Transverse colon (tissue), 4 donors: ENCODE data around the gene COL4A6.

Experiments
- CTCF ChIP-seq, 5 experiments: fragments of 200-600 bp in 3 of 5; fragments of 450-650 bp in 2 of 5; sonication (generic) in 3 of 5; IDR thresholded peaks; 1 replicate in 2 of 5; 2 replicates in 3 of 5; pipeline ENCODE4 v1.5.1; 2016 to 2017; ENCODE audit warnings: antibody characterized with exemption in 5 of 5, inconsistent platforms in 3 of 5, mild to moderate bottlenecking in 2 of 5, moderate library complexity in 1 of 5
- EP300 ChIP-seq: sonication (generic); formaldehyde crosslinking; IDR thresholded peaks from one replicate; pipeline ENCODE4 v1.6.1; 2017; ENCODE audit warnings: antibody characterized with exemption, low read depth
- POLR2A ChIP-seq: fragments of 450-650 bp; IDR thresholded peaks from one replicate; pipeline ENCODE4 v1.6.1; 2016; ENCODE audit warnings: antibody characterized with exemption, mild to moderate bottlenecking, moderate library complexity
- POLR2AphosphoS5 ChIP-seq, 3 donors: sonication (generic); formaldehyde crosslinking; IDR thresholded peaks; one replicate each; pipeline ENCODE4 v1.6.1; 2016; ENCODE audit warnings: antibody characterized with exemption in 3 of 3

- TF ChIP-seq CTCF (IDR thresholded peaks at IDR 0.05) (no peak), POLR2AphosphoS5 (IDR thresholded peaks at IDR 0.05) (peak in 1 of 3 donors; percentile 15), POLR2A (no peak), EP300 (no peak)
Observed at GRCh38 chrX:108216919-108217571, 221.2 kb downstream of the COL4A6 start.
